ENCODE results near the gene PTPN23. TPM values are rescaled to one million over a fixed set of nuclear protein-coding genes. Genes with fewer than 3 reads are reported as not detected.
A peak's percentile ranks its signal among the peaks of the same experiment; 100 is the strongest.

The PTPN23 gene
- total and polyA plus RNA-seq, 9 of the 15 experiments (the other 6 are each of a cell fraction or from before 2014, with no cell fraction given) = 0.41 to 58.7 (median 7.2) TPM

DNA sequence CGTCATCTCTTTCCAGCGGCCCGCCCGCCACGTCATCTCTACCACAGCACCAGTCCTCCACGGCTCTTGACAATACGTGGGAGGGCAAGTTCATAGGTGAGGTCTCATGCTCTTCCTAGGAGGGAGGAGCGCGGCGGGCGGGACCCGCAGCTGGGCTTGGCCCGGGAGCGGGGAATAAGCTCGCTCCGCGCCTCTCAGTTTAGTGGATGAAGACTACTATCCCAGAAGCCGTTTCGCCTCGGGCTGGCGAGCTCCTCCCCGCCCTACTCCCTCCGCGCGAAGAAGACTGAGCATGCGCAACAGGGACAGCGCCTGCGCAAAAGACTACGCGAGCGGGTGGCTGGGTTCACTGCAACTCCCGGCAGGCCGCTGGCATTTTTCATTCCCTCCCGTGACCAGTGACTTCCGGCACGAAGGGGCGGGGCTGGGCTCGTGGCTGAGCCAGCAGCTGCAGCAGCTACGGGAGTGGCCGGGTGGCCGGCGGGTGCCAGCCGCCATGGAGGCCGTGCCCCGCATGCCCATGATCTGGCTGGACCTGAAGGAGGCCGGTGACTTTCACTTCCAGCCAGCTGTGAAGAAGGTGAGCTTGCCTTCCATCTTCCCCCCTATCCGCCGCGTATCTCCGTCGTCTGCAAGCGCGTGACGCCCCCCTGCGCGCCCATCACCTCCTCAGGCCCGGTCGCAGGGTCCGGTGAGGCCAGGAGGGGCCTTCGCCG is at the start of gene PTPN23 (continued):
- TF ChIP-seq, protein P1, sequence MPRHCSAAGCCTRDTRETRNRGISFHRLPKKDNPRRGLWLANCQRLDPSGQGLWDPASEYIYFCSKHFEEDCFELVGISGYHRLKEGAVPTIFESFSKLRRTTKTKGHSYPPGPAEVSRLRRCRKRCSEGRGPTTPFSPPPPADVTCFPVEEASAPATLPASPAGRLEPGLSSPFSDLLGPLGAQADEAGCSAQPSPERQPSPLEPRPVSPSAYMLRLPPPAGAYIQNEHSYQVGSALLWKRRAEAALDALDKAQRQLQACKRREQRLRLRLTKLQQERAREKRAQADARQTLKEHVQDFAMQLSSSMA (CRISPR knock-in tag; IDR thresholded peaks at IDR 0.05) = no peak; the same call in 1 of the 2 replicates
- TF ChIP-seq, protein P2, sequence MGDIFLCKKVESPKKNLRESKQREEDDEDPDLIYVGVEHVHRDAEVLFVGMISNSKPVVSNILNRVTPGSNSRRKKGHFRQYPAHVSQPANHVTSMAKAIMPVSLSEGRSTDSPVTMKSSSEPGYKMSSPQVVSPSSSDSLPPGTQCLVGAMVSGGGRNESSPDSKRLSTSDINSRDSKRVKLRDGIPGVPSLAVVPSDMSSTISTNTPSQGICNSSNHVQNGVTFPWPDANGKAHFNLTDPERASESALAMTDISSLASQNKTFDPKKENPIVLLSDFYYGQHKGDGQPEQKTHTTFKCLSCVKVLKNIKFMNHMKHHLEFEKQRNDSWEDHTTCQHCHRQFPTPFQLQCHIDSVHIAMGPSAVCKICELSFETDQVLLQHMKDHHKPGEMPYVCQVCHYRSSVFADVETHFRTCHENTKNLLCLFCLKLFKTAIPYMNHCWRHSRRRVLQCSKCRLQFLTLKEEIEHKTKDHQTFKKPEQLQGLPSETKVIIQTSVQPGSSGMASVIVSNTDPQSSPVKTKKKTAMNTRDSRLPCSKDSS (IDR thresholded peaks at IDR 0.05; ENCODE audit: low read depth, partially characterized antibody) = no peak
- TF ChIP-seq TOE1 (IDR thresholded peaks at IDR 0.05; ENCODE audit: borderline replicate concordance) (peak; percentile 82), TOE1 (CRISPR knock-in tag; IDR thresholded peaks at IDR 0.05; ENCODE audit: borderline replicate concordance, low read depth) (0 out of 2 replicates have a peak, but pooled peaks have one; percentile 72), SP1 (CRISPR knock-in tag; IDR thresholded peaks at IDR 0.05) (peak; percentile 97), HDAC8 (tag; IDR thresholded peaks at IDR 0.05) (no peak), GTF2F1 (IDR thresholded peaks at IDR 0.05; ENCODE audit: low read depth, low read length) (no peak), ARID1B (IDR thresholded peaks at IDR 0.05) (peak; percentile 32; the same call in 1 of the 2 replicates), TBL1XR1 (IDR thresholded peaks at IDR 0.05; ENCODE audit: low read length in 2 of 2) (0 out of 4 replicates have a peak, but pooled peaks of 1 of the 2 experiments have one; percentile 12), ZNF282 (CRISPR knock-in tag; IDR thresholded peaks at IDR 0.05) (peak; percentile 74; the same call in 1 of the 2 replicates), NFRKB (IDR thresholded peaks at IDR 0.05; ENCODE audit: low read depth) (no peak; the same call in none of the 2 replicates), LEF1 (IDR thresholded peaks at IDR 0.05) (peak; percentile 59; the same call in 1 of the 2 replicates), ESRRA (IDR thresholded peaks at IDR 0.05; ENCODE audit: borderline replicate concordance, low read depth) (no peak; the same call in 1 of the 2 replicates), TSC22D4 (tag; IDR thresholded peaks at IDR 0.05) (no peak)
- TF ChIP-seq, protein P3, sequence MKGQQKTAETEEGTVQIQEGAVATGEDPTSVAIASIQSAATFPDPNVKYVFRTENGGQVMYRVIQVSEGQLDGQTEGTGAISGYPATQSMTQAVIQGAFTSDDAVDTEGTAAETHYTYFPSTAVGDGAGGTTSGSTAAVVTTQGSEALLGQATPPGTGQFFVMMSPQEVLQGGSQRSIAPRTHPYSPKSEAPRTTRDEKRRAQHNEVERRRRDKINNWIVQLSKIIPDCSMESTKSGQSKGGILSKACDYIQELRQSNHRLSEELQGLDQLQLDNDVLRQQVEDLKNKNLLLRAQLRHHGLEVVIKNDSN (CRISPR knock-in tag; IDR thresholded peaks at IDR 0.05) = peak; percentile 92
- TF ChIP-seq, protein P4, sequence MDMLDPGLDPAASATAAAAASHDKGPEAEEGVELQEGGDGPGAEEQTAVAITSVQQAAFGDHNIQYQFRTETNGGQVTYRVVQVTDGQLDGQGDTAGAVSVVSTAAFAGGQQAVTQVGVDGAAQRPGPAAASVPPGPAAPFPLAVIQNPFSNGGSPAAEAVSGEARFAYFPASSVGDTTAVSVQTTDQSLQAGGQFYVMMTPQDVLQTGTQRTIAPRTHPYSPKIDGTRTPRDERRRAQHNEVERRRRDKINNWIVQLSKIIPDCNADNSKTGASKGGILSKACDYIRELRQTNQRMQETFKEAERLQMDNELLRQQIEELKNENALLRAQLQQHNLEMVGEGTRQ (CRISPR knock-in tag; IDR thresholded peaks at IDR 0.05) = peak; percentile 92
- TF ChIP-seq, protein P5, sequence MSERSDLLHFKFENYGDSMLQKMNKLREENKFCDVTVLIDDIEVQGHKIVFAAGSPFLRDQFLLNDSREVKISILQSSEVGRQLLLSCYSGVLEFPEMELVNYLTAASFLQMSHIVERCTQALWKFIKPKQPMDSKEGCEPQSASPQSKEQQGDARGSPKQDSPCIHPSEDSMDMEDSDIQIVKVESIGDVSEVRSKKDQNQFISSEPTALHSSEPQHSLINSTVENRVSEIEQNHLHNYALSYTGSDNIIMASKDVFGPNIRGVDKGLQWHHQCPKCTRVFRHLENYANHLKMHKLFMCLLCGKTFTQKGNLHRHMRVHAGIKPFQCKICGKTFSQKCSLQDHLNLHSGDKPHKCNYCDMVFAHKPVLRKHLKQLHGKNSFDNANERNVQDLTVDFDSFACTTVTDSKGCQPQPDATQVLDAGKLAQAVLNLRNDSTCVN (CRISPR knock-in tag; IDR thresholded peaks at IDR 0.05) = peak; percentile 67; the same call in 1 of the 2 replicates
- TF ChIP-seq, protein P6, sequence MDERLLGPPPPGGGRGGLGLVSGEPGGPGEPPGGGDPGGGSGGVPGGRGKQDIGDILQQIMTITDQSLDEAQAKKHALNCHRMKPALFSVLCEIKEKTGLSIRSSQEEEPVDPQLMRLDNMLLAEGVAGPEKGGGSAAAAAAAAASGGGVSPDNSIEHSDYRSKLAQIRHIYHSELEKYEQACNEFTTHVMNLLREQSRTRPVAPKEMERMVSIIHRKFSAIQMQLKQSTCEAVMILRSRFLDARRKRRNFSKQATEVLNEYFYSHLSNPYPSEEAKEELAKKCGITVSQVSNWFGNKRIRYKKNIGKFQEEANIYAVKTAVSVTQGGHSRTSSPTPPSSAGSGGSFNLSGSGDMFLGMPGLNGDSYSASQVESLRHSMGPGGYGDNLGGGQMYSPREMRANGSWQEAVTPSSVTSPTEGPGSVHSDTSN (CRISPR knock-in tag; IDR thresholded peaks at IDR 0.05; ENCODE audit: low read depth) = no peak
- TF ChIP-seq, protein P6 (tag; conservative IDR thresholded peaks at IDR 0.05; ENCODE audit: low read depth) = peak; percentile 59
